ENCODE data around the gene APOB.

The APOB gene

DNA sequence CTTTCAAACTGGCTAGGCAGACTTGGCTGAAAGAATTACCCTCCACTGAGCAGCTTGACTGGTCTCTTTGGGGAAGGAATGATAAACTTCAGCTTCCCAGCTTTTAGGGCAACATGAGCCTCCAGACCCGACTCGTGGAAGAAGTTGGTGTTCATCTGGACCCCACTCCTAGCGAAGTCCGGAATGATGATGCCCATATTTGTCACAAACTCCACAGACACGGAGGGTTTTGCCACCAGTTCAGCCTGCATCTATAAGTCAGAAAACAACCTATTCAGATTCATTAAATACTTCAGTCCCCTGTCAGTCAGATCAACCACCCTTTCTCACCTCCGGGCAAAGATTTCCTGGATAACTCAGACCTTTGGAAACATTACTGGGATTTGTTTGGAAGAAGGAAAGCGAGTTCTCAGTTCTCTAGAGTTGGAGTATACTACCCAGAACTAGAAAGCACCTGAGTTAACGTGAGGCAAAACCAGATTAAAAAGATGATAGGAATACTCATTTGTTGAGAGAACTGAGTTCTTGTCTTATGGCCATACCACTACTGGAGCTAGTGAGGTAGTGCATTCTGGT is 21.0 kb downstream of the APOB start:
- no peak for DNase-seq
- no peaks in the 10 kb centered on the region for H3K36me3 ChIP-seq (replicated peaks)
- TF ChIP-seq, protein P1, sequence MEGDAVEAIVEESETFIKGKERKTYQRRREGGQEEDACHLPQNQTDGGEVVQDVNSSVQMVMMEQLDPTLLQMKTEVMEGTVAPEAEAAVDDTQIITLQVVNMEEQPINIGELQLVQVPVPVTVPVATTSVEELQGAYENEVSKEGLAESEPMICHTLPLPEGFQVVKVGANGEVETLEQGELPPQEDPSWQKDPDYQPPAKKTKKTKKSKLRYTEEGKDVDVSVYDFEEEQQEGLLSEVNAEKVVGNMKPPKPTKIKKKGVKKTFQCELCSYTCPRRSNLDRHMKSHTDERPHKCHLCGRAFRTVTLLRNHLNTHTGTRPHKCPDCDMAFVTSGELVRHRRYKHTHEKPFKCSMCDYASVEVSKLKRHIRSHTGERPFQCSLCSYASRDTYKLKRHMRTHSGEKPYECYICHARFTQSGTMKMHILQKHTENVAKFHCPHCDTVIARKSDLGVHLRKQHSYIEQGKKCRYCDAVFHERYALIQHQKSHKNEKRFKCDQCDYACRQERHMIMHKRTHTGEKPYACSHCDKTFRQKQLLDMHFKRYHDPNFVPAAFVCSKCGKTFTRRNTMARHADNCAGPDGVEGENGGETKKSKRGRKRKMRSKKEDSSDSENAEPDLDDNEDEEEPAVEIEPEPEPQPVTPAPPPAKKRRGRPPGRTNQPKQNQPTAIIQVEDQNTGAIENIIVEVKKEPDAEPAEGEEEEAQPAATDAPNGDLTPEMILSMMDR (IDR thresholded peaks at IDR 0.05; ENCODE audit: low read depth, low read length, missing control alignments) = no peak
- no peaks in the 10 kb centered on the region for H3K27me3 ChIP-seq (replicated peaks)
- no peak overlapping the region for H3K27ac ChIP-seq
- no peak overlapping the region for H3K4me3 ChIP-seq (ENCODE audit: low read depth, low read length)
- in situ Hi-C loops (cut with HindIII; ENCODE audit: low pct_ligation_motif_present, low sequenced_read_pairs) = no loop called here

DNA sequence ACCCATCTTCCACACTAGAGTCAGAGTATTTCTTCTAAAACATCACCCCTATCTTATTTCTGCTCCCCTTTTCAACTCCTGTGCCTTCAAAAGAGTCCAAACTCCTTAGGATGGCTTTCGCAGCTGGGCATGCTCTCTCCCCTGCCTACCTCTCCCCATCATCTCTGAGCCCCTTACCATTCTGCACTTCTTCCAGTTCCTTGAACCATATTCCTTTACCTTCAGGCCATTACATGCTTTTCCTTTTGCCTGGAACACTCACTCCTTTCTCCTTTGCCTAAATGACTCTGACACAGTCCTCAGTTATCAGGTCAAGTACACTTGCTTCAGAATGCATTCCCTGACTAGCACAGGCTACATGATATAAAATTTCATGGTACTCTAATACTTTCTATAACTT is 22.4 kb downstream of the APOB start:
- no peak for DNase-seq
- H3K4me3 ChIP-seq (ENCODE audit: low read depth, low read length) = no peak overlapping the region
- in situ Hi-C loops (cut with HindIII; ENCODE audit: low pct_ligation_motif_present, low sequenced_read_pairs) = no loop called here
- no peaks in the 10 kb centered on the region for H3K27me3 ChIP-seq (replicated peaks)
- no peaks in the 10 kb centered on the region for H3K36me3 ChIP-seq (replicated peaks)
- TF ChIP-seq, protein P1 (IDR thresholded peaks at IDR 0.05; ENCODE audit: low read depth, low read length, missing control alignments) = no peak
- no peak overlapping the region for H3K27ac ChIP-seq

DNA sequence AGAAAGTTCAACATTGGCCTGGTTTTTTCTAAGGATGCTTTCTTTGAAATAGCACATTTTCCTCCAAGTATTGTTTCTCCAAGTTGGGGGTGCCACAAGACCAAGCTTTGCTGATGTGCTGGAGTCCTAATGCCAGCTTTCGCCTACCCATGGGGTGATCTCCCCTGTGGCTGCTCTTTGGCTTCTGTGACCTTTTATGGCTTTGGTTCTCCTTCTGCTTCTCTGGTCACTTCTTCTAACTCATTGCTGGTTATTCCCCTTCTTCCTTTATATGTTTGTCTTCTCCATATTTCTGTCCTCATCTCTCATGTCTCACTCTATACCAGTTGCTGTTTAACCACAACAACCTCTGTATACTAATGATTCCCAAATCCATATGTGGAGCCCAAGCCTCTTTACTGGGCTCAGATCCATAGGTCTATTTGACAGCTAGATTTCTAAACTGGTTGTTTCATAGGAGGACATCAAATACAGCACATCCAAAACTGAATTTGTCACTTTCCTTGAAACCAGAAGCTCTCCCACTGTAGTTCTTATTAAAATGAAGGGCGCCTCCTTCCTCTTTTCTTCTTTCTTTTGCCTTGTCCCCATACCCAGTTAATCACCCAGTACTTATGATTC is 23.1 kb downstream of the APOB start:
- TF ChIP-seq, protein P1 (IDR thresholded peaks at IDR 0.05; ENCODE audit: low read depth, low read length, missing control alignments) = no peak
- Histone ChIP-seq H3K36me3 (replicated peaks) (no peaks in the 10 kb centered on the region), H3K4me3 (ENCODE audit: low read depth, low read length) (no peak overlapping the region), H3K27ac (no peak overlapping the region), H3K27me3 (replicated peaks) (no peaks in the 10 kb centered on the region)
- DNase-seq = no peak
- in situ Hi-C loops (cut with HindIII; ENCODE audit: low pct_ligation_motif_present, low sequenced_read_pairs) = no loop called here

DNA sequence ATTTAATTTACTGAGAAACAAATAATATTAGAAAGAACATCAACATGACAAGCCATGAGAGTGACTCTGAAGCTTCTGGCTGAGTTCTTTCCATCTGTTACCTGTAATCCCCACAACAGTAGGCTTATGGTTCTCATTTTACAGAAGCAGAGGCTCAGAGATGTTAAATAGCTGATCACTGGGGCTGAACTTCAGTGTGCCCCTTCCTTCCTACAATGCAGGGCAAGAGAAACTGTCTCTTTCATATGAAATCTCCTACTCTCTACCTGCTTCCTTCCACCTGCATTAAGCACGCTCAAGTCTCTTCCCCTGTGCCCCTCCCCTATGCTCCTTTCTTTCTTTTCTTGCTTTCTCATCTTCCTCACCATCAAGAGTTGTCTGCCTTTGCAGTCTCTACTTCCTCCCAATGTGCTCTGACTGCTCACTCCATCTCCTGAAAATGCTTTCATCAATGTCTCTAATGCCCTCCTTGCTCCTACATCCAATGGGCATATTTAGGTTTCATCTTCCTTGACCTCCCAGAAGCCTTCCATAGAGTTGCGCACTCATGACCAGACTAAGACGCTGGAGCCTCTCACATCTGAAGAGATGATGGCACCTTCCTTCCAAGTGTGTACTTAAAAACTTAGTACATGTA is 23.7 kb downstream of the APOB start:
- TF ChIP-seq, protein P1 (IDR thresholded peaks at IDR 0.05; ENCODE audit: low read depth, low read length, missing control alignments) = no peak
- no peaks in the 10 kb centered on the region for H3K36me3 ChIP-seq (replicated peaks)
- in situ Hi-C loops (cut with HindIII; ENCODE audit: low pct_ligation_motif_present, low sequenced_read_pairs) = no loop called here
- DNase-seq = no peak
- no peak overlapping the region for H3K27ac ChIP-seq
- no peaks in the 10 kb centered on the region for H3K27me3 ChIP-seq (replicated peaks)
- H3K4me3 ChIP-seq (ENCODE audit: low read depth, low read length) = no peak overlapping the region

DNA sequence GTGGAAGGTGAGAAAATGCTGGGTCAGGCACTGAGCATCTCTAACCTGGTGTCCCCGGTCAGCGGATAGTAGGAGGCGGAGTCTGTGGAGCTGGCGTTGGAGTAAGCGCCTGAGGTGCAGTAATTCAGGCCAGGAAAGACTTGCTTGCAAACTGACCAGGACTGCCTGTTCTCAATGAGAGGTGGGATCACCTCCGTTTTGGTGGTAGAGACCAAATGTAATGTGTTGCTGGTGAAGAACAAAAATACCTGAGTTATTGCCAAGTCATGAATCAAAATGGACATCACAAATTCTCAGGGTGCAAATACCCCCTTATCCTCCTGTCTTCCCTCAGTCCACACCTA is 24.2 kb downstream of the APOB start:
- no peaks in the 10 kb centered on the region for H3K36me3 ChIP-seq (replicated peaks)
- DNase-seq = no peak
- no peaks in the 10 kb centered on the region for H3K27me3 ChIP-seq (replicated peaks)
- in situ Hi-C loops (cut with HindIII; ENCODE audit: low pct_ligation_motif_present, low sequenced_read_pairs) = no loop called here
- TF ChIP-seq, protein P1 (IDR thresholded peaks at IDR 0.05; ENCODE audit: low read depth, low read length, missing control alignments) = no peak
- no peak overlapping the region for H3K27ac ChIP-seq
- H3K4me3 ChIP-seq (ENCODE audit: low read depth, low read length) = no peak overlapping the region

Data from brain microvascular endothelial cell (primary cell).